ENCODE data around the gene LOXL1. TPM values are rescaled to one million over a fixed set of nuclear protein-coding genes. Genes with fewer than 3 reads are reported as not detected.

The LOXL1 gene
- total and polyA plus RNA-seq, 2 of the 4 experiments (the other 2 are of a cell fraction), result 148 to 332 TPM

DNA sequence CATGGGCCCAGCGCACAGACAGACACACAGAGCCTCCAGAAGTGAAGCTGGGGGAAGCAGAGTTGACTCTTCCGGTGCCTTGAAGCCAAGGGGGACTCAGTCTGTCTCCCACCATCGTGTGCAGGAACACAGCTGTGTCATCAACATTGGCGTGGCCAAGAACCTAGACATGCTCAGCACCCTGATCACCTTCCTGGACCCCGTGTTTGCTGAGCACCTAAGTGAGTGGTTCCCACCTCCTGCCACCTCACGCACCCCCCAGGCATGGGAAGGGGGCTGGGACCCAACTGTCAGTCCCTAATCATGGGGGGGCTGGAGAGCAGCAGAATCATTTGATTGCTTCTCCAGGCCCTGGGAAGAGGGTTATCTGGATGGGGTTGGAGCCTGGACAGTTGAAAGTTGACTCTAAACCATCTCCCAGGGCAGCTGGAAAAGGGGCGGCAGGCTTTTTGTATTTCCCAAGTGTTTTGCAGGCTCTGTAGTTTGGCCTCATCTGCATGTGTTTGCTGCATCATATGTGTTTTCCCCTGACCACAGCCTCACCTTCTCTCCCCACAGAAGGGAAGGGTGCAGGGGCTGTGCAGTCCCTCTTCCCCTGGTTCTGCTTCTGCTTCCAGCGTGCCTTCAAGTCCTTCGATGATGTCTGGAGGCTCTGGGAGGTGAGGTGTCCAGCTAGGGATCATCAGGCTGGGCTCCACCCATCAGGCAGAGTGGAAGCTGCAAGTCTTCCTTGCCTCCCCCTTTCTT lies 40.1 kb upstream of the LOXL1 start:
- Histone ChIP-seq H3K27ac (ENCODE audit: insufficient read depth, low read length) (no peak overlapping the region), H3K4ac (ENCODE audit: low read depth, low read length) (no peak overlapping the region), H4K5ac (ENCODE audit: low read depth, low read length) (no peak overlapping the region), H3K79me1 (ENCODE audit: low read depth in 1 of 2, low read length in 2 of 2) (no peaks in the 10 kb centered on the region), H2BK5ac (ENCODE audit: low read depth, low read length, poor library complexity, severe bottlenecking) (no peak overlapping the region), H4K91ac (ENCODE audit: insufficient read depth, low read depth, low read length) (no peak overlapping the region), H3K4me1 (ENCODE audit: control insufficient read depth, insufficient read depth, low read length) (no peaks in the 10 kb centered on the region), H3K23ac (ENCODE audit: low read depth, low read length) (no peak overlapping the region), H2BK15ac (ENCODE audit: low read depth, low read length) (no peak overlapping the region), H2BK20ac (ENCODE audit: low read depth, low read length) (no peak overlapping the region), H3K14ac (replicated peaks; ENCODE audit: low read depth, low read length) (no peak overlapping the region), H4K20me1 (ENCODE audit: insufficient read depth, low read length) (0 out of 2 replicates have a peak, but pooled peaks cover 3% of the 10 kb centered on the region), H3K36me3 (ENCODE audit: control insufficient read depth, insufficient read depth, low read length) (no peaks in the 10 kb centered on the region), H2AK9ac (replicated peaks; ENCODE audit: low read depth, low read length, poor library complexity) (no peak overlapping the region), H3K4me3 (ENCODE audit: insufficient read depth, low read depth, low read length) (no peak overlapping the region), H3K9me1 (ENCODE audit: insufficient read depth, low read length) (no peaks in the 10 kb centered on the region), H3K18ac (ENCODE audit: low read depth, low read length) (no peak overlapping the region), H3K4me2 (ENCODE audit: low read depth, low read length) (no peak overlapping the region), H2AFZ (replicated peaks; ENCODE audit: low read length, poor library complexity) (no peak overlapping the region), H3K9me3 (ENCODE audit: control insufficient read depth, insufficient read depth, low read length) (no peaks in the 10 kb centered on the region), H2BK120ac (ENCODE audit: low read depth, low read length) (no peak overlapping the region), H3K9ac (ENCODE audit: low read depth, low read length) (no peak overlapping the region), H4K8ac (ENCODE audit: low read depth in 2 of 2, low read length in 2 of 2) (no peak overlapping the region), H3K27me3 (ENCODE audit: control insufficient read depth, insufficient read depth, low read length) (peaks cover 72% of the 10 kb centered on the region), H2AK5ac (ENCODE audit: low read depth, low read length) (no peak overlapping the region), H3K56ac (ENCODE audit: extremely low read depth, insufficient read depth, low read length) (no peak overlapping the region)
- 73% methylated on average over 2 of the region's 9 CpGs; no CpG with 5 or more reads in 1 of the 2 experiments for WGBS, 2 experiments (ENCODE audit: extremely low coverage in 2 of 2, insufficient read length in 1 of 2)
- in situ Hi-C loops (cut with MboI; ENCODE audit: low sequenced_read_pairs), result no loop called here
- CTCF ChIA-PET, result no interaction called here
- ATAC-seq (ENCODE audit: low read depth), result no peak
- POLR2A ChIA-PET (ENCODE audit: unreplicated experiment), result no interaction called here
- TF ChIP-seq RAD21 (IDR thresholded peaks at IDR 0.05; ENCODE audit: low read length) (no peak), NFE2L2 (IDR thresholded peaks at IDR 0.05; ENCODE audit: low read depth, low read length) (no peak), CEBPB (IDR thresholded peaks at IDR 0.05; ENCODE audit: low read depth, low read length) (no peak), MXI1 (IDR thresholded peaks at IDR 0.05; ENCODE audit: borderline replicate concordance, low read depth, low read length) (no peak), SMC3 (IDR thresholded peaks at IDR 0.05; ENCODE audit: low read depth, low read length) (no peak), CHD1 (IDR thresholded peaks at IDR 0.05; ENCODE audit: low read depth, low read length) (no peak)
- TF ChIP-seq, protein P1, sequence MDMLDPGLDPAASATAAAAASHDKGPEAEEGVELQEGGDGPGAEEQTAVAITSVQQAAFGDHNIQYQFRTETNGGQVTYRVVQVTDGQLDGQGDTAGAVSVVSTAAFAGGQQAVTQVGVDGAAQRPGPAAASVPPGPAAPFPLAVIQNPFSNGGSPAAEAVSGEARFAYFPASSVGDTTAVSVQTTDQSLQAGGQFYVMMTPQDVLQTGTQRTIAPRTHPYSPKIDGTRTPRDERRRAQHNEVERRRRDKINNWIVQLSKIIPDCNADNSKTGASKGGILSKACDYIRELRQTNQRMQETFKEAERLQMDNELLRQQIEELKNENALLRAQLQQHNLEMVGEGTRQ (IDR thresholded peaks at IDR 0.05; ENCODE audit: low read depth, low read length), result no peak
- TF ChIP-seq, protein P2, sequence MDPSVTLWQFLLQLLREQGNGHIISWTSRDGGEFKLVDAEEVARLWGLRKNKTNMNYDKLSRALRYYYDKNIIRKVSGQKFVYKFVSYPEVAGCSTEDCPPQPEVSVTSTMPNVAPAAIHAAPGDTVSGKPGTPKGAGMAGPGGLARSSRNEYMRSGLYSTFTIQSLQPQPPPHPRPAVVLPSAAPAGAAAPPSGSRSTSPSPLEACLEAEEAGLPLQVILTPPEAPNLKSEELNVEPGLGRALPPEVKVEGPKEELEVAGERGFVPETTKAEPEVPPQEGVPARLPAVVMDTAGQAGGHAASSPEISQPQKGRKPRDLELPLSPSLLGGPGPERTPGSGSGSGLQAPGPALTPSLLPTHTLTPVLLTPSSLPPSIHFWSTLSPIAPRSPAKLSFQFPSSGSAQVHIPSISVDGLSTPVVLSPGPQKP (IDR thresholded peaks at IDR 0.05; ENCODE audit: borderline replicate concordance, low read depth, low read length), result no peak
- TF ChIP-seq, protein P3, sequence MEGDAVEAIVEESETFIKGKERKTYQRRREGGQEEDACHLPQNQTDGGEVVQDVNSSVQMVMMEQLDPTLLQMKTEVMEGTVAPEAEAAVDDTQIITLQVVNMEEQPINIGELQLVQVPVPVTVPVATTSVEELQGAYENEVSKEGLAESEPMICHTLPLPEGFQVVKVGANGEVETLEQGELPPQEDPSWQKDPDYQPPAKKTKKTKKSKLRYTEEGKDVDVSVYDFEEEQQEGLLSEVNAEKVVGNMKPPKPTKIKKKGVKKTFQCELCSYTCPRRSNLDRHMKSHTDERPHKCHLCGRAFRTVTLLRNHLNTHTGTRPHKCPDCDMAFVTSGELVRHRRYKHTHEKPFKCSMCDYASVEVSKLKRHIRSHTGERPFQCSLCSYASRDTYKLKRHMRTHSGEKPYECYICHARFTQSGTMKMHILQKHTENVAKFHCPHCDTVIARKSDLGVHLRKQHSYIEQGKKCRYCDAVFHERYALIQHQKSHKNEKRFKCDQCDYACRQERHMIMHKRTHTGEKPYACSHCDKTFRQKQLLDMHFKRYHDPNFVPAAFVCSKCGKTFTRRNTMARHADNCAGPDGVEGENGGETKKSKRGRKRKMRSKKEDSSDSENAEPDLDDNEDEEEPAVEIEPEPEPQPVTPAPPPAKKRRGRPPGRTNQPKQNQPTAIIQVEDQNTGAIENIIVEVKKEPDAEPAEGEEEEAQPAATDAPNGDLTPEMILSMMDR (conservative IDR thresholded peaks at IDR 0.05; ENCODE audit: low read depth, low read length), result no peak
- DNase-seq, result no peak
- BruUV-seq (replicated peaks), result no TSS peak
- intact Hi-C loops (cut with micrococcal nuclease), result no loop called here
- dilution Hi-C loops (cut with HindIII; ENCODE audit: low sequenced_read_pairs, unreplicated experiment), result no loop called here
